Measurements from ENCODE around the gene HIVEP1. TPM values are rescaled to one million over a fixed set of nuclear protein-coding genes. Genes with fewer than 3 reads are reported as not detected.

HIVEP1 gene
- total RNA-seq, 3 donors from 2014 or later (not counting 1 experiment from before 2014, with no cell fraction given): 26.3 to 37.9 (median 28.4) TPM

GRCh38 chr6:11977738-11978137 is 34.4 kb upstream of the HIVEP1 start:
- no peak overlapping the region for H3K4me3 Mint-ChIP-seq
- peak overlapping the region in 1 of 2 donors; percentile 82 for H3K27ac Mint-ChIP-seq
- Histone ChIP-seq H3K27ac (ENCODE audit: low read length) (no peak overlapping the region), H3K9me3 (ENCODE audit: control insufficient read depth, insufficient read depth, low read length) (no peaks in the 10 kb centered on the region), H3K4me1 (ENCODE audit: control insufficient read depth, insufficient read depth, low read length) (peaks cover 14% of the 10 kb centered on the region), H3K4me3 (ENCODE audit: low read length) (no peak overlapping the region), H3K27me3 (ENCODE audit: control insufficient read depth, insufficient read depth, low read length) (peaks cover 4% of the 10 kb centered on the region), H3K36me3 (ENCODE audit: control insufficient read depth, insufficient read depth, low read length) (no peaks in the 10 kb centered on the region)
- no peaks in the 10 kb centered on the region for H3K9me3 Mint-ChIP-seq
- no peak for TF ChIP-seq CTCF (IDR thresholded peaks at IDR 0.05)
- ATAC-seq (no peak), DNase-seq (no peak)
- intact Hi-C loops (cut with micrococcal nuclease): no loop called here
- WGBS (ENCODE audit: insufficient coverage): 90% methylated on average over 2 of the region's 3 CpGs
- H3K4me1 Mint-ChIP-seq: peaks cover 31 to 38% of the 10 kb centered on the region in 2 donors
- peaks cover 0 to 3% of the 10 kb centered on the region in 2 donors for H3K27me3 Mint-ChIP-seq (ENCODE audit: low read depth in 2 of 2)
- H3K36me3 Mint-ChIP-seq: no peaks in the 10 kb centered on the region

DNA sequence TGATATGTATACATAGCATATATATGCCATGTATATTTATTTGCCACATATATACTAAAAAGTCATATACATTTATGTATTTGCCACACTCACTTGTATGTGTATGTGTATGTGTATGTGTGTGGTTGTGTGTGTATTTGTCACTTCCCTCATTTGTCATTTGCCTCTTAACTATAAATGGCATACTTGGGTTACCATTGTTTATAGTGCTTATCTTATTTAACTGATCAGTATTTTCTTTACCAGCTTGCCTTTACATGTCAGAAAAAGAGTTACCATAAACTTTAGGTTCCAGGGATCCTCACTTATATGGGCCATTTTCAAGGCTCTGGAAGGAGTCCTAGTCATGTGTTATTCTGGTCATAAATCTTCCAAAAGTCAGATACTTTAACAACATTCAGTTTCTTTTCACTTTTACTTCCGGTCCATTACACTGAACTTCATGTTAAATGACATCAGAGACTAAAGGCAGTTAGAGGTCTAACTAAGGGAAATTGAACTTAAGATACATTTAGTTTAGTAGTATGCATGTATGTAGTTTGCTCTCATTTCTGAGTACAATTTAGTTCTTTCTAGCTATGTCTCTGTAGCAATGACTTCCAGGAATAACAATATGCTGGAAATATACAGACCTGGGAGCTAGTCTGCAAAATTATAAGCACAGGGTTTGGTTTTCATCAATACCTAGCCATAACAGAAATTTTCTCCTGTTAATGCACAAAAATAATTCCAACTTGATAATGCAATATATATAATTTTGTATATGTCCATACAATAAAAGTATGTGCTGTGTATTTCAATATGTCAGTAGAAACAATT is 33.7 kb upstream of the HIVEP1 start:
- TF ChIP-seq CTCF (IDR thresholded peaks at IDR 0.05): no peak
- H3K27me3 Mint-ChIP-seq (ENCODE audit: low read depth in 2 of 2): peaks cover 2 to 3% of the 10 kb centered on the region in 2 donors
- peaks cover 28 to 33% of the 10 kb centered on the region in 2 donors for H3K4me1 Mint-ChIP-seq
- H3K9me3 Mint-ChIP-seq: no peaks in the 10 kb centered on the region
- H3K9me3 ChIP-seq (ENCODE audit: control insufficient read depth, insufficient read depth, low read length): no peaks in the 10 kb centered on the region
- H3K36me3 ChIP-seq (ENCODE audit: control insufficient read depth, insufficient read depth, low read length): no peaks in the 10 kb centered on the region
- peaks cover 7% of the 10 kb centered on the region for H3K27me3 ChIP-seq (ENCODE audit: control insufficient read depth, insufficient read depth, low read length)
- intact Hi-C loops (cut with micrococcal nuclease): no loop called here
- no peak overlapping the region for H3K27ac ChIP-seq (ENCODE audit: low read length)
- DNase-seq (peak in 1 of 2 donors; percentile 22), ATAC-seq (no peak)
- H3K36me3 Mint-ChIP-seq: no peaks in the 10 kb centered on the region
- no peak overlapping the region for H3K4me3 ChIP-seq (ENCODE audit: low read length)
- peaks cover 14% of the 10 kb centered on the region for H3K4me1 ChIP-seq (ENCODE audit: control insufficient read depth, insufficient read depth, low read length)
- peak overlapping the region; percentile 69 for H3K4me3 Mint-ChIP-seq
- H3K27ac Mint-ChIP-seq: peak overlapping the region; percentile 82 to 83
- no CpG with 5 or more reads among the region's 1 CpG for whole genome bisulfite sequencing (ENCODE audit: insufficient coverage)

- Mint-ChIP-seq H3K27me3 (ENCODE audit: low read depth in 2 of 2) (peaks cover 5 to 6% of the 10 kb centered on the region in 2 donors), H3K36me3 (no peaks in the 10 kb centered on the region), H3K27ac (no peak overlapping the region), H3K4me1 (peaks cover 25% of the 10 kb centered on the region in 2 donors), H3K9me3 (no peaks in the 10 kb centered on the region), H3K4me3 (no peak overlapping the region)
- DNase-seq: no peak
- no peak for ATAC-seq
- Histone ChIP-seq H3K27ac (ENCODE audit: low read length) (no peak overlapping the region), H3K36me3 (ENCODE audit: control insufficient read depth, insufficient read depth, low read length) (no peaks in the 10 kb centered on the region), H3K4me1 (ENCODE audit: control insufficient read depth, insufficient read depth, low read length) (peaks cover 14% of the 10 kb centered on the region), H3K27me3 (ENCODE audit: control insufficient read depth, insufficient read depth, low read length) (peaks cover 7% of the 10 kb centered on the region), H3K9me3 (ENCODE audit: control insufficient read depth, insufficient read depth, low read length) (no peaks in the 10 kb centered on the region), H3K4me3 (ENCODE audit: low read length) (no peak overlapping the region)
- WGBS (ENCODE audit: insufficient coverage): 98% methylated on average over 6 of the region's 6 CpGs
- no peak for TF ChIP-seq CTCF (IDR thresholded peaks at IDR 0.05)
- intact Hi-C loops (cut with micrococcal nuclease): no loop called here
Measured at GRCh38 chr6:11979866-11980265, 32.2 kb upstream of the HIVEP1 start.

All from natural killer cell (primary cell).